Thyroid gland (tissue), 4 donors: ENCODE data around the gene NLRC5. TPM values are rescaled to one million over a fixed set of nuclear protein-coding genes. Genes with fewer than 3 reads are reported as not detected.

Experiments
- DNase-seq, 2 donors: peaks; one replicate each; pipeline ENCODE4 v3.0.0-alpha.2; 2019
- H3K27ac ChIP-seq, 3 donors: fragments of 200-600 bp; sonication (generic); 1 replicate in 2 of 3; 2 replicates in 1 of 3; pipeline ENCODE4 v1.5.1; 2016 to 2019; ENCODE audit warnings: mild to moderate bottlenecking in 1 of 3, moderate library complexity in 1 of 3
- H3K27me3 ChIP-seq: fragments of 200-600 bp; sonication (generic); one replicate; pipeline ENCODE4 v1.5.1; 2019
- H3K36me3 ChIP-seq, 2 donors: fragments of 200-600 bp; sonication (generic); one replicate each; pipeline ENCODE4 v1.5.1; 2016 to 2019
- H3K4me1 ChIP-seq, 2 donors: fragments of 200-600 bp; sonication (generic); one replicate each; pipeline ENCODE4 v1.5.1; 2017 to 2019
- H3K4me3 ChIP-seq, 3 donors: fragments of 200-600 bp; sonication (generic); replicated peaks in 1 of 3; 1 replicate in 2 of 3; 2 replicates in 1 of 3; pipeline ENCODE4 v1.5.1; 2016; ENCODE audit warnings: mild to moderate bottlenecking in 1 of 3
- H3K9me3 ChIP-seq: fragments of 200-600 bp; sonication (generic); one replicate; pipeline ENCODE4 v1.5.1; 2017
- POLR2A ChIP-seq, 2 donors: fragments of 450-650 bp; IDR thresholded peaks; one replicate each; pipeline ENCODE4 v1.6.1; 2017; ENCODE audit warnings: antibody characterized with exemption in 2 of 2, mild to moderate bottlenecking in 2 of 2, moderate library complexity in 1 of 2
- WGBS, 2 donors: methylation state at CpG; one replicate each; pipeline ENCODE4 v1.1.5; 2017; 5-methylcytosine and 5-hydroxymethylcytosine counted together
- intact Hi-C: fragments of 100-400 bp; cut with DNase I; formaldehyde crosslinking; loops from one replicate; pipeline ENCODE4 v1.15.1; 2023
- total RNA-seq, 4 donors: library from RNA; depleted of rRNA; stranded (reverse); fragments of >200 nt; gene quantifications; one replicate each; pipeline ENCODE4 v1.2.3, GENCODE V29; 2016
- TF ChIP-seq, protein P1 (sequence below), 6 experiments: fragments of 200-600 bp in 3 of 6; fragments of 450-650 bp in 3 of 6; sonication (generic) in 3 of 6; IDR thresholded peaks; one replicate each; pipeline ENCODE4 v1.5.1; 2016 to 2019; ENCODE audit warnings: antibody characterized with exemption in 6 of 6, mild to moderate bottlenecking in 2 of 6, inconsistent platforms in 1 of 6, moderate library complexity in 1 of 6

The NLRC5 gene
- total RNA-seq, 4 donors from 2014 or later = 14.1 to 33.5 (median 20.5) TPM

DNA sequence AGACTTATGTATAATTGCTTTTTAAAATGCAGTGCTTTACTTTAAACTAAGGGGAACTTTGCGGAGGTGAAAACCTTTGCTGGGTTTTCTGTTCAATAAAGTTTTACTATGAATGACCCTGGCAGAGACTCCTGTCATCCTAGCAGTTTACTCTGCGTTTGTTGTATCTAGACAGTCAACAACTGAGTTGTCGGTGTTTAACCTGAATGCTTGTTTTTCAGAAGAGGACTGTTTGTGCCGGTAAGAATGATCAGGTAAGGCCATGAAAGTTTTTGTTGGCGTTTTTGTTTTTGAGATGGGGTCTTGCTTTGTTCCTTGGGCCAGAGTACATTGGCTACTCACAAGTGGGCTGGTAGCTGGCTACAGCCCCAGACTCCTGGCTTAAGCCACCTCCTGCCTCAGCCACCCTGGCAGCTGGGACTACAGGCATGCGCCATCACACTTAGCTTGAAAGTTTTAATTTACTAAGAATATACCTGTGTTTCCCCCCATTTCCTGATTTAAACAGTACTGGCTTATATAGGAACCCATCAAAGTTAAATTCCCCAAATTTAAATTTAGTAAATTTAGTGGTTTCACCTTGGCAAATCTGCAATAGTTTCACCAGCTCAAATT, 45.5 kb upstream of the NLRC5 start:
- Histone ChIP-seq H3K27ac (no peak overlapping the region), H3K9me3 (no peaks in the 10 kb centered on the region), H3K36me3 (peaks cover 70 to 80% of the 10 kb centered on the region in 2 donors), H3K27me3 (no peaks in the 10 kb centered on the region), H3K4me3 (no peak overlapping the region), H3K4me1 (no peaks in the 10 kb centered on the region)
- WGBS, 2 donors = 85 to 88% methylated on average over 6 of the region's 6 CpGs
- intact Hi-C loops = no loop called here
- no peak for TF ChIP-seq POLR2A (IDR thresholded peaks at IDR 0.05)
- TF ChIP-seq, protein P1, sequence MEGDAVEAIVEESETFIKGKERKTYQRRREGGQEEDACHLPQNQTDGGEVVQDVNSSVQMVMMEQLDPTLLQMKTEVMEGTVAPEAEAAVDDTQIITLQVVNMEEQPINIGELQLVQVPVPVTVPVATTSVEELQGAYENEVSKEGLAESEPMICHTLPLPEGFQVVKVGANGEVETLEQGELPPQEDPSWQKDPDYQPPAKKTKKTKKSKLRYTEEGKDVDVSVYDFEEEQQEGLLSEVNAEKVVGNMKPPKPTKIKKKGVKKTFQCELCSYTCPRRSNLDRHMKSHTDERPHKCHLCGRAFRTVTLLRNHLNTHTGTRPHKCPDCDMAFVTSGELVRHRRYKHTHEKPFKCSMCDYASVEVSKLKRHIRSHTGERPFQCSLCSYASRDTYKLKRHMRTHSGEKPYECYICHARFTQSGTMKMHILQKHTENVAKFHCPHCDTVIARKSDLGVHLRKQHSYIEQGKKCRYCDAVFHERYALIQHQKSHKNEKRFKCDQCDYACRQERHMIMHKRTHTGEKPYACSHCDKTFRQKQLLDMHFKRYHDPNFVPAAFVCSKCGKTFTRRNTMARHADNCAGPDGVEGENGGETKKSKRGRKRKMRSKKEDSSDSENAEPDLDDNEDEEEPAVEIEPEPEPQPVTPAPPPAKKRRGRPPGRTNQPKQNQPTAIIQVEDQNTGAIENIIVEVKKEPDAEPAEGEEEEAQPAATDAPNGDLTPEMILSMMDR (IDR thresholded peaks at IDR 0.05) = no peak
- no peak for DNase-seq

DNA sequence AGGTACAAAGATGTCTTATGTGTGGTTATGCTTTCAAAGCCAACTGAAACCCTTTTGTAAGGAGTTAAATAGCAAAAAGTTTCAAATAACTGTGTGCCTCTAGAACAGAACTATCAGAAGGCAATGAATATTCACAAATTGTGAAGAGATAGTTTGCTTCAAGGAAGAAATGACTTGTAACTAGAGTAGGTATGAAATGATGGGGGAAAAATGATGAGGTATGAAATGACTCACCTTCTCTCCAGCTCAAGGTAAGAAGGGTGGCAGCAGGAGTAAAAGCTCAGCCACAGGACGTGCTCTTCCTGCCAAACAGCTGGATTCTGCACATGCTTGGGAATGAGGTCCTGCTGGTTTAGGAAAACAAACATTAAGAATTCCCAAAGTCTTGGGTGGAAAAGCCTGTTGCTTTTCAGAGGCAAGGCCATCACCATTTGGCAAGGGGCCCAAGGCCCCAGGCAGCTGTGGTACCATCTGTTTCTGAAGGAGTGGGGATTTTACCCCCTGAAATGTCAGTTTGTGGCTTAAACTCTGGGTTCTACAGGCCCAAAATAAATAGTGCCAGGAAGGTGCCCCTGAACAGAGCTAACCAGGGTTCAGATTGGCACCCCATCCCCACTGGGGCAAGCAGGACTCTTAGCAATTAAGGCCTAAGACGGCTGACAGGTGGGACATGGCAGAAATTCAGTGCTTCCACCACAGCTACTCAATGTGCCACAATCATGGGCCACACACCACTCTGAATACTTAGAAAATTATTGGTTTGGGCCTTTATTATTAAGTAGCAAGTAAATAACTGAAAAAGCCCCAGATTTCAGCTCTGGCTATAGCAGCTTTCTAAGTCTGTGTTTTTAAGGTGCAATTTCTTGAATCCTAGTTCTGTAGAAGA, 44.2 kb upstream of the NLRC5 start:
- no peak overlapping the region for H3K4me3 ChIP-seq
- intact Hi-C loops = no loop called here
- TF ChIP-seq, protein P1 (IDR thresholded peaks at IDR 0.05) = no peak
- no peak for TF ChIP-seq POLR2A (IDR thresholded peaks at IDR 0.05)
- H3K4me1 ChIP-seq = no peaks in the 10 kb centered on the region
- peaks cover 57 to 67% of the 10 kb centered on the region in 2 donors for H3K36me3 ChIP-seq
- 83 to 89% methylated on average over 2 of the region's 2 CpGs for WGBS, 2 donors
- H3K9me3 ChIP-seq = no peaks in the 10 kb centered on the region
- DNase-seq = no peak
- H3K27me3 ChIP-seq = no peaks in the 10 kb centered on the region
- H3K27ac ChIP-seq = no peak overlapping the region

DNA sequence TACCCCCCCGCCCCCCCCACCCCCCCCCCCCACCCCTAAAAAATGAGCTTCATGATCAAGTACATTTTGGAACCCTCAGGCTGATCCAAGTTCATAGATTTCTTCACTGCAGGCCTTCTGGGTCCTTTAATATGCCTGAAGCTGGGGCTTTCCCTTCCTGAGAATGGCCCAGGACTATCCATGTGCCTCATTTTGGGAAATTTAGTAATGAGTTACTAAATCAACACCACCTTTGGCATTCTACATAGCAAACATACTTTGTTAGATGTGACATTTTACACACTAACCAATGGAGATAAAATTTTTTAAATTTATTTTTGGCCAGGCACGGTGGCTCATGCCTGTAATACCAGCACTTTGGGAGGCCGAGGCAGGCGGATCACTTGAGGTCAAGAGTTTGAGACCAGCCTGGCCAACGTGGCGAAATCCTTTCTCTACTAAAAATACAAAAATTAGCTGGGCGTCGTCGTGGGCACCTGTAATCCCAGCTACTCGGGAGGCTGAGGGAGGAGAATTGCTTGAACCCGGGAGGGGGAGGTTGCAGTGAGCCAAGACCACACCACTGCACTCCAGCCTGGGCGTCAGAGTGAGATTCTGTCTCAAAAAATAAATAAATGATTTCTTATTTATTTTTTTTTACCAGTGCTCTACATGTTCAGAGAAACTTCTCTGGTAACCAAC, 43.4 kb upstream of the NLRC5 start:
- TF ChIP-seq, protein P1 (IDR thresholded peaks at IDR 0.05) = no peak
- H3K9me3 ChIP-seq = no peaks in the 10 kb centered on the region
- H3K36me3 ChIP-seq = peaks cover 49 to 59% of the 10 kb centered on the region in 2 donors
- no peak overlapping the region for H3K4me3 ChIP-seq
- no peak overlapping the region for H3K27ac ChIP-seq
- WGBS, 2 donors = 81 to 85% methylated on average over 12 of the region's 12 CpGs
- DNase-seq = no peak
- intact Hi-C loops = no loop called here
- no peaks in the 10 kb centered on the region for H3K27me3 ChIP-seq
- no peaks in the 10 kb centered on the region for H3K4me1 ChIP-seq

DNA sequence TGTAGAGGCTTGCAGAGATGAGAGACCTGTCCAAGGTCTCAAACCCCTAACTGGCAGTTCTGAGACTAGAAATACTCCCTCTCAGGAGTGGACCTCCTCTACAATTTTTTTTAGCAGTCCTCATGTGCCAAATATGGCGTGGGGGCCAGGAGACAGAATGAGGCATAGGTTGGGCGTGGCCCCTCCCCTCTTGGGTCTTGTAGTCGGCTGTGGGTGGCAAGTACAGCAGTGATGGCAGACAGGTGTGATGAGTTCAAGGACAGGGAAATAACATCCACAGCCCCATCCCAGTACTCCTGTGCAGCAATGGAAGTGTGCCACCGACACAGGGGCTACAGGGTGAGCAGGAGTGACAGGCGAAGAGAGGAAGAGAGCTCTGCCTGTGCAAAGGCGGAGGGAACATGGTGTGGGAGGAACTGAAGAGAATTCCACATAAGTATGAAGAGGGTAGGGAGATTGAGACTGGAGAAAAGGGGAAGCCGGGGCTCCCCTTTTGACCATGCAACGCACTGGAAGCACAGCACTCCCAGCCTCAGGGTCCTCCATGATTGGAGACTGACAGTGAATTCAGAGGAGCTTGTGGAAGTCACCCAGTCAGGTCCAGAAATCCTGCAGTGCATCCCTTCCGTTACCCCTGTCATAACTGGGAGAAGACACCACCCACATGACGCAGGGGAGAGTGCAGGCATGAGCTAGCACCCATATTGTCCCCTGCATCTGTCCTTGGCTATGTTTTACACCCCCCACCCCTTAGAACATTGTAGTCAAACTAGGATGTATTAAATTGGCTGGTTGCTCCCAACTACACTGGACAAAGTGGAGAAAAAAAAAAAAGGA, 42.4 kb upstream of the NLRC5 start:
- Histone ChIP-seq H3K27ac (no peak overlapping the region), H3K4me3 (no peak overlapping the region), H3K9me3 (no peaks in the 10 kb centered on the region), H3K4me1 (no peaks in the 10 kb centered on the region), H3K27me3 (no peaks in the 10 kb centered on the region), H3K36me3 (peaks cover 39 to 49% of the 10 kb centered on the region in 2 donors)
- DNase-seq = no peak
- no peak for TF ChIP-seq POLR2A (IDR thresholded peaks at IDR 0.05)
- TF ChIP-seq, protein P1 (IDR thresholded peaks at IDR 0.05) = no peak
- WGBS, 2 donors = 86 to 91% methylated on average over 10 of the region's 10 CpGs
- intact Hi-C loops = no loop called here
